ENCODE measurements around the gene CLSTN1.

Gene CLSTN1

GRCh38 chr1:9850442-9851162 lies 26.8 kb upstream of the CLSTN1 start:
- H3K9me3 ChIP-seq (ENCODE audit: insufficient read depth, low read depth, low read length): peaks cover 9% of the 10 kb centered on the region

GRCh38 chr1:9849691-9850441 lies 26.1 kb upstream of the CLSTN1 start:
- H4K12ac ChIP-seq (ENCODE audit: low read depth, low read length): no peak overlapping the region
- no peak overlapping the region for H2BK12ac ChIP-seq (ENCODE audit: low read length)
- no peak overlapping the region for H3K9ac ChIP-seq (ENCODE audit: low read length)
- H3K79me2 ChIP-seq (ENCODE audit: control insufficient read depth, insufficient read depth, low read length, poor library complexity): no peaks in the 10 kb centered on the region
- peaks cover 0 to 4% of the 10 kb centered on the region in 2 experiments for H3K4me1 ChIP-seq (ENCODE audit: control insufficient read depth in 1 of 2, insufficient read depth in 2 of 2, low read length in 2 of 2)
- no peak for DNase-seq
- no peaks in the 10 kb centered on the region for H3K27me3 ChIP-seq (ENCODE audit: insufficient read depth, low read length)
- no peak overlapping the region for H3K4me2 ChIP-seq (ENCODE audit: low read length)
- no peak overlapping the region for H3K18ac ChIP-seq (ENCODE audit: low read length)
- H4K91ac ChIP-seq (ENCODE audit: low read depth, low read length): no peak overlapping the region
- no peak overlapping the region for H2BK120ac ChIP-seq (ENCODE audit: insufficient read depth, low read length, poor library complexity)
- no peak overlapping the region for H3K4ac ChIP-seq (ENCODE audit: low read depth, low read length)
- peaks cover 9% of the 10 kb centered on the region for H3K9me3 ChIP-seq (ENCODE audit: insufficient read depth, low read depth, low read length)
- H3K14ac ChIP-seq (ENCODE audit: low read length): no peak overlapping the region
- peaks cover 2 to 5% of the 10 kb centered on the region in 2 experiments for H3K36me3 ChIP-seq (ENCODE audit: control insufficient read depth in 1 of 2, insufficient read depth in 2 of 2, low read length in 2 of 2)
- WGBS (ENCODE audit: extremely low coverage, insufficient coverage, insufficient read length): no CpG with 5 or more reads among the region's 20 CpGs
- no peak overlapping the region for H3K23ac ChIP-seq (ENCODE audit: low read length)
- H2BK5ac ChIP-seq (ENCODE audit: low read depth, low read length, poor library complexity): no peak overlapping the region
- H2AK5ac ChIP-seq (ENCODE audit: low read length): no peak overlapping the region
- no peak overlapping the region for H3K4me3 ChIP-seq (ENCODE audit: low read depth, low read length)
- no peak overlapping the region for H3K27ac ChIP-seq (ENCODE audit: low read depth, low read length)
- no peak overlapping the region for H2AFZ ChIP-seq (ENCODE audit: insufficient read depth, low read length, poor library complexity)
- H4K8ac ChIP-seq (ENCODE audit: low read depth, low read length): no peak overlapping the region
- H3K79me1 ChIP-seq (ENCODE audit: low read length): no peaks in the 10 kb centered on the region

More at GRCh38 chr1:9850442-9851162, 26.8 kb upstream of the CLSTN1 start:
- no peak overlapping the region for H4K91ac ChIP-seq (ENCODE audit: low read depth, low read length)
- no CpG with 5 or more reads among the region's 18 CpGs for WGBS (ENCODE audit: extremely low coverage, insufficient coverage, insufficient read length)
- no peaks in the 10 kb centered on the region for H3K27me3 ChIP-seq (ENCODE audit: insufficient read depth, low read length)
- no peak overlapping the region for H4K12ac ChIP-seq (ENCODE audit: low read depth, low read length)
- no peak overlapping the region for H3K14ac ChIP-seq (ENCODE audit: low read length)
- no peak overlapping the region for H3K4me3 ChIP-seq (ENCODE audit: low read depth, low read length)
- no peak overlapping the region for H2BK12ac ChIP-seq (ENCODE audit: low read length)
- H3K79me2 ChIP-seq (ENCODE audit: control insufficient read depth, insufficient read depth, low read length, poor library complexity): no peaks in the 10 kb centered on the region
- no peak overlapping the region for H3K23ac ChIP-seq (ENCODE audit: low read length)
- H3K79me1 ChIP-seq (ENCODE audit: low read length): no peaks in the 10 kb centered on the region
- H2AFZ ChIP-seq (ENCODE audit: insufficient read depth, low read length, poor library complexity): no peak overlapping the region
- no peak overlapping the region for H3K4me2 ChIP-seq (ENCODE audit: low read length)
- peaks cover 0 to 4% of the 10 kb centered on the region in 2 experiments for H3K4me1 ChIP-seq (ENCODE audit: control insufficient read depth in 1 of 2, insufficient read depth in 2 of 2, low read length in 2 of 2)
- no peak overlapping the region for H2BK120ac ChIP-seq (ENCODE audit: insufficient read depth, low read length, poor library complexity)
- H3K18ac ChIP-seq (ENCODE audit: low read length): no peak overlapping the region
- H3K9ac ChIP-seq (ENCODE audit: low read length): no peak overlapping the region
- no peak overlapping the region for H2AK5ac ChIP-seq (ENCODE audit: low read length)
- no peak overlapping the region for H3K27ac ChIP-seq (ENCODE audit: low read depth, low read length)
- no peak overlapping the region for H3K4ac ChIP-seq (ENCODE audit: low read depth, low read length)
- peaks cover 2 to 5% of the 10 kb centered on the region in 2 experiments for H3K36me3 ChIP-seq (ENCODE audit: control insufficient read depth in 1 of 2, insufficient read depth in 2 of 2, low read length in 2 of 2)
- no peak for DNase-seq
- H2BK5ac ChIP-seq (ENCODE audit: low read depth, low read length, poor library complexity): no peak overlapping the region
- no peak overlapping the region for H4K8ac ChIP-seq (ENCODE audit: low read depth, low read length)

- Histone ChIP-seq H2BK12ac (ENCODE audit: low read length) (no peak overlapping the region), H3K79me1 (ENCODE audit: low read length) (no peaks in the 10 kb centered on the region), H3K9ac (ENCODE audit: low read length) (no peak overlapping the region), H3K4ac (ENCODE audit: low read depth, low read length) (no peak overlapping the region), H3K4me2 (ENCODE audit: low read length) (no peak overlapping the region), H3K4me3 (ENCODE audit: low read depth, low read length) (no peak overlapping the region), H3K23ac (ENCODE audit: low read length) (no peak overlapping the region), H3K14ac (ENCODE audit: low read length) (no peak overlapping the region), H4K12ac (ENCODE audit: low read depth, low read length) (no peak overlapping the region), H2BK120ac (ENCODE audit: insufficient read depth, low read length, poor library complexity) (no peak overlapping the region), H3K36me3 (ENCODE audit: control insufficient read depth in 1 of 2, insufficient read depth in 2 of 2, low read length in 2 of 2) (peaks cover 2 to 5% of the 10 kb centered on the region in 2 experiments), H3K27me3 (ENCODE audit: insufficient read depth, low read length) (no peaks in the 10 kb centered on the region), H4K8ac (ENCODE audit: low read depth, low read length) (no peak overlapping the region), H3K18ac (ENCODE audit: low read length) (no peak overlapping the region), H3K79me2 (ENCODE audit: control insufficient read depth, insufficient read depth, low read length, poor library complexity) (no peaks in the 10 kb centered on the region), H3K27ac (ENCODE audit: low read depth, low read length) (no peak overlapping the region), H3K9me3 (ENCODE audit: insufficient read depth, low read depth, low read length) (peaks cover 9% of the 10 kb centered on the region), H3K4me1 (ENCODE audit: control insufficient read depth in 1 of 2, insufficient read depth in 2 of 2, low read length in 2 of 2) (peaks cover 0 to 6% of the 10 kb centered on the region in 2 experiments), H2AK5ac (ENCODE audit: low read length) (no peak overlapping the region), H4K91ac (ENCODE audit: low read depth, low read length) (no peak overlapping the region), H2BK5ac (ENCODE audit: low read depth, low read length, poor library complexity) (no peak overlapping the region), H2AFZ (ENCODE audit: insufficient read depth, low read length, poor library complexity) (no peak overlapping the region)
- WGBS (ENCODE audit: extremely low coverage, insufficient coverage, insufficient read length): no CpG with 5 or more reads among the region's 8 CpGs
- no peak for DNase-seq
Measured at GRCh38 chr1:9848022-9848421, 24.3 kb upstream of the CLSTN1 start.

- no peaks in the 10 kb centered on the region for H3K79me2 ChIP-seq (ENCODE audit: control insufficient read depth, insufficient read depth, low read length, poor library complexity)
- no peak overlapping the region for H4K8ac ChIP-seq (ENCODE audit: low read depth, low read length)
- no peak overlapping the region for H3K14ac ChIP-seq (ENCODE audit: low read length)
- no peak overlapping the region for H2AFZ ChIP-seq (ENCODE audit: insufficient read depth, low read length, poor library complexity)
- no peak overlapping the region for H2AK5ac ChIP-seq (ENCODE audit: low read length)
- H3K9ac ChIP-seq (ENCODE audit: low read length): no peak overlapping the region
- WGBS (ENCODE audit: extremely low coverage, insufficient coverage, insufficient read length): no CpG with 5 or more reads among the region's 2 CpGs
- H3K27me3 ChIP-seq (ENCODE audit: insufficient read depth, low read length): no peaks in the 10 kb centered on the region
- H4K91ac ChIP-seq (ENCODE audit: low read depth, low read length): no peak overlapping the region
- H2BK120ac ChIP-seq (ENCODE audit: insufficient read depth, low read length, poor library complexity): no peak overlapping the region
- H3K4me1 ChIP-seq (ENCODE audit: control insufficient read depth in 1 of 2, insufficient read depth in 2 of 2, low read length in 2 of 2): peaks cover 0 to 6% of the 10 kb centered on the region in 2 experiments
- no peaks in the 10 kb centered on the region for H3K79me1 ChIP-seq (ENCODE audit: low read length)
- H4K12ac ChIP-seq (ENCODE audit: low read depth, low read length): no peak overlapping the region
- no peak overlapping the region for H3K4me3 ChIP-seq (ENCODE audit: low read depth, low read length)
- peaks cover 2 to 5% of the 10 kb centered on the region in 2 experiments for H3K36me3 ChIP-seq (ENCODE audit: control insufficient read depth in 1 of 2, insufficient read depth in 2 of 2, low read length in 2 of 2)
- no peak for DNase-seq
- H3K27ac ChIP-seq (ENCODE audit: low read depth, low read length): no peak overlapping the region
- H2BK5ac ChIP-seq (ENCODE audit: low read depth, low read length, poor library complexity): no peak overlapping the region
- H3K18ac ChIP-seq (ENCODE audit: low read length): no peak overlapping the region
- H2BK12ac ChIP-seq (ENCODE audit: low read length): no peak overlapping the region
- H3K4me2 ChIP-seq (ENCODE audit: low read length): no peak overlapping the region
- H3K9me3 ChIP-seq (ENCODE audit: insufficient read depth, low read depth, low read length): peaks cover 9% of the 10 kb centered on the region
- no peak overlapping the region for H3K4ac ChIP-seq (ENCODE audit: low read depth, low read length)
- no peak overlapping the region for H3K23ac ChIP-seq (ENCODE audit: low read length)
Measured at GRCh38 chr1:9847269-9847668, 23.5 kb upstream of the CLSTN1 start.

Measured in trophoblast cell (in vitro differentiated cells and primary cell).